ENCODE results near the gene IQGAP2.

IQGAP2 gene

GRCh38 chr5:76565009-76565408 lies 161.9 kb downstream of the IQGAP2 start:
- Histone ChIP-seq H3K4me1 (ENCODE audit: insufficient read depth, insufficient read length) (no peaks in the 10 kb centered on the region), H3K4me3 (ENCODE audit: insufficient read length, low read depth) (no peak overlapping the region), H3K36me3 (ENCODE audit: insufficient read depth, insufficient read length, low read length) (no peaks in the 10 kb centered on the region), H3K27me3 (ENCODE audit: insufficient read depth, insufficient read length) (no peaks in the 10 kb centered on the region), H3K9me3 (ENCODE audit: insufficient read depth, low read length) (no peaks in the 10 kb centered on the region), H3K9ac (ENCODE audit: insufficient read length, low read depth) (no peak overlapping the region)
- TF ChIP-seq YY1 (IDR thresholded peaks at IDR 0.05; ENCODE audit: insufficient read depth, insufficient read length) (no peak), ZNF274 (IDR thresholded peaks at IDR 0.05; ENCODE audit: low read depth, low read length) (no peak)
- no peak for DNase-seq (ENCODE audit: low read depth, low spot score)

DNA sequence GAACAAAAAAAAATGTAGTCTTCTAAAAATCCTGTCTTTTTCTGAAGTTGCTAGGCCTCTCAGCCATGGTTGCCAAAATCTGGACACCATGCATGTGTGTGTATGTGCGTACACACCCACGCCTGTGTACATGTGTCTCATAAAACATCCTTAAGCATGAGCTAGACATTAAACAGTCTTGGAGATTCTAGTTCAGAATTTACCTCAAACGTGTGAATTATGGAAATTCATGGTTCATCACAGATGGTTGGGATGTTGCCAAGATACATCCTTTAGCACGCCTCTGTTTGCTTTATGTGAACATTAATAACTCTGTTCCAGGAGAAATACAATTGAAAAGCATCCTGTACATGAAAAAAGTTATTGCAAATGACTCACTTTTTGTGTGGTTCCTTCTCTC lies 167.1 kb downstream of the IQGAP2 start:
- H3K27me3 ChIP-seq (ENCODE audit: insufficient read depth, insufficient read length), result no peaks in the 10 kb centered on the region
- no peak for DNase-seq (ENCODE audit: low read depth, low spot score)
- H3K36me3 ChIP-seq (ENCODE audit: insufficient read depth, insufficient read length, low read length), result no peaks in the 10 kb centered on the region
- TF ChIP-seq SUZ12 (IDR thresholded peaks at IDR 0.05; ENCODE audit: extremely low read depth, insufficient read depth, insufficient read length), result no peak
- no peak for TF ChIP-seq YY1 (IDR thresholded peaks at IDR 0.05; ENCODE audit: insufficient read depth, insufficient read length)
- TF ChIP-seq ZNF274 (IDR thresholded peaks at IDR 0.05; ENCODE audit: low read depth, low read length), result no peak
- H3K4me3 ChIP-seq (ENCODE audit: insufficient read length, low read depth), result no peak overlapping the region
- no peaks in the 10 kb centered on the region for H3K9me3 ChIP-seq (ENCODE audit: insufficient read depth, low read length)
- H3K4me1 ChIP-seq (ENCODE audit: insufficient read depth, insufficient read length), result no peaks in the 10 kb centered on the region
- no peak overlapping the region for H3K9ac ChIP-seq (ENCODE audit: insufficient read length, low read depth)

DNA sequence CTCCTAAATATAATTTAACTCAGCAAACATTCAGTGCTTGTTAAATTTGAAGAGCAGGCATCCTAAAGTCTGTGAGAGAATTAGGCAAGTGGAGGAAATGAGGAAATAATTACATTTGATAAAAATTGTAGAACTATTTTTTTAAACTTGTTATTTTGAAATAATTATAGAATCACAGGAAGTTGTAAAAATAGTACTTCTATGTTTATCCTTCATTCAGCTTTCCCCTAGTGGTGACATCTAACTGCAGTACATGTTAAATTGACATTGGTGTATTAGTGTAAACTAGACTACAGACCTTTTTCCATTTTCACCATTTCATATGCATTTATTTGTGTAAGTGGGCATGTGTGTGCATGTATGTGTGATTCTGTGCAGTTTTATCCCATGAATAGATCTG lies 168.5 kb downstream of the IQGAP2 start:
- Histone ChIP-seq H3K4me3 (ENCODE audit: insufficient read length, low read depth) (no peak overlapping the region), H3K4me1 (ENCODE audit: insufficient read depth, insufficient read length) (no peaks in the 10 kb centered on the region), H3K9me3 (ENCODE audit: insufficient read depth, low read length) (no peaks in the 10 kb centered on the region), H3K36me3 (ENCODE audit: insufficient read depth, insufficient read length, low read length) (no peaks in the 10 kb centered on the region), H3K9ac (ENCODE audit: insufficient read length, low read depth) (no peak overlapping the region), H3K27me3 (ENCODE audit: insufficient read depth, insufficient read length) (no peaks in the 10 kb centered on the region)
- DNase-seq (ENCODE audit: low read depth, low spot score), result no peak
- no peak for TF ChIP-seq ZNF274 (IDR thresholded peaks at IDR 0.05; ENCODE audit: low read depth, low read length)
- no peak for TF ChIP-seq SUZ12 (IDR thresholded peaks at IDR 0.05; ENCODE audit: extremely low read depth, insufficient read depth, insufficient read length)
- TF ChIP-seq YY1 (IDR thresholded peaks at IDR 0.05; ENCODE audit: insufficient read depth, insufficient read length), result no peak

DNA sequence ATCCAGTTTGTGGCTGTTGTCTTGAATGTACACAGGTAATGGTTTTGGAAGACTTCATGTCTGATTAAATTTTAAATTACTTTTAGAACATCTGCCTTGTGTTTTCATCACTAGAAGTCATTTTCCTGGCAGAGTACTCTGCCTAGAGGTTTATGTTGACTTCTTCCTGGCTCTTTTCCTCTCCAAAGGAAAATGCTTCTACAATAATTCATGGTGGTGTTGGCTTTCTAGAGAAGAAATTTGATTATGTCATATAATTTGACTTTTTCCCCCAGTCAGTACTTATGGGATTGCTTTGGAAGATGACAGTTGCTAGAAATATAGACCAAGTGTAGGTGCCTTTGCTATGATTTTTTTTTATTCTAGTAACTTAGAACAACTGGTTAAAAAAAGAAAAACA lies 173.4 kb downstream of the IQGAP2 start:
- H3K27me3 ChIP-seq (ENCODE audit: insufficient read depth, insufficient read length), result no peaks in the 10 kb centered on the region
- no peaks in the 10 kb centered on the region for H3K4me1 ChIP-seq (ENCODE audit: insufficient read depth, insufficient read length)
- no peak overlapping the region for H3K9ac ChIP-seq (ENCODE audit: insufficient read length, low read depth)
- H3K36me3 ChIP-seq (ENCODE audit: insufficient read depth, insufficient read length, low read length), result no peaks in the 10 kb centered on the region
- DNase-seq (ENCODE audit: low read depth, low spot score), result no peak
- no peaks in the 10 kb centered on the region for H3K9me3 ChIP-seq (ENCODE audit: insufficient read depth, low read length)
- H3K4me3 ChIP-seq (ENCODE audit: insufficient read length, low read depth), result no peak overlapping the region
- TF ChIP-seq YY1 (IDR thresholded peaks at IDR 0.05; ENCODE audit: insufficient read depth, insufficient read length) (no peak), SUZ12 (IDR thresholded peaks at IDR 0.05; ENCODE audit: extremely low read depth, insufficient read depth, insufficient read length) (no peak), ZNF274 (IDR thresholded peaks at IDR 0.05; ENCODE audit: low read depth, low read length) (no peak)

- no peak for DNase-seq (ENCODE audit: low read depth, low spot score)
- no peaks in the 10 kb centered on the region for H3K4me1 ChIP-seq (ENCODE audit: insufficient read depth, insufficient read length)
- no peaks in the 10 kb centered on the region for H3K9me3 ChIP-seq (ENCODE audit: insufficient read depth, low read length)
- H3K36me3 ChIP-seq (ENCODE audit: insufficient read depth, insufficient read length, low read length), result no peaks in the 10 kb centered on the region
- no peak overlapping the region for H3K9ac ChIP-seq (ENCODE audit: insufficient read length, low read depth)
- TF ChIP-seq YY1 (IDR thresholded peaks at IDR 0.05; ENCODE audit: insufficient read depth, insufficient read length), result no peak
- TF ChIP-seq SUZ12 (IDR thresholded peaks at IDR 0.05; ENCODE audit: extremely low read depth, insufficient read depth, insufficient read length), result no peak
- no peak for TF ChIP-seq ZNF274 (IDR thresholded peaks at IDR 0.05; ENCODE audit: low read depth, low read length)
- no peaks in the 10 kb centered on the region for H3K27me3 ChIP-seq (ENCODE audit: insufficient read depth, insufficient read length)
- H3K4me3 ChIP-seq (ENCODE audit: insufficient read length, low read depth), result no peak overlapping the region
These were observed 173.9 kb downstream of the IQGAP2 start for GRCh38 chr5:76576996-76577395.

DNA sequence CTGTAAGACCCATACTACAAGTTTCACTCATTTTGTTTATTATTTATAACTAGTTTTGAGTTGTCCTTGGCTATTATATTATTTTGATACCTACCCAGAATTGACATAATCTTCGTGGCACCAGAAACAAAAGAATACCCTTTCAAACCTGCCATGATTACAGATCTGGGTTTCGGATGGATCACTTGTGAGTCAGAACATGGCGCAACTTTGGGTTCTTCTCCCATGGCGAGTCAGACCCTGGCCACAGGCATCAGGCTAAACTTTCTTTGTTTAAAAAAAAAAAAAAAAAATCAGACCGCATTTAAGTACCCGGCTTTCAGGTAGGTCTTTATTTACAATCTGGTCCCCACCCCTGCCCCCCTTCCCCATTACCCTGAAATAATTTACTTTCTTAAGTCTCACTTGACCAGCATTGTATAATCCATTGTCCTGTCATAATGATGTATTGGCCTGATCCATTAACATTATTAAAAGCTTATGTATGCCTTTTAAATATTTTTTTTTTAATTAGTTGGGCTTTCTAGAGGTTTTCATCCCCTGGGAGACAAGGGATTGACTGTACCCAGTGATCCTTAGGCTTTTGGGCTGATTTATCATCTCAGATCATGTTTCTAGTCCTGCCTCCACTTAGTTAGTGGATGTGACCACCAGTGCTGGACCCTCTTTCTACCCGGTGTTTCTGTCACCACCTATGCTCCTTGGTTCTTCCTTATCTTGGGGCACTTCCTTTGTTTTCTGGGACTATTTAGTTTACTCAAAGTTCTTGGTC lies 176.3 kb downstream of the IQGAP2 start:
- TF ChIP-seq YY1 (IDR thresholded peaks at IDR 0.05; ENCODE audit: insufficient read depth, insufficient read length) (no peak), ZNF274 (IDR thresholded peaks at IDR 0.05; ENCODE audit: low read depth, low read length) (no peak), SUZ12 (IDR thresholded peaks at IDR 0.05; ENCODE audit: extremely low read depth, insufficient read depth, insufficient read length) (no peak)
- no peaks in the 10 kb centered on the region for H3K36me3 ChIP-seq (ENCODE audit: insufficient read depth, insufficient read length, low read length)
- H3K9ac ChIP-seq (ENCODE audit: insufficient read length, low read depth), result no peak overlapping the region
- no peak for DNase-seq (ENCODE audit: low read depth, low spot score)
- H3K9me3 ChIP-seq (ENCODE audit: insufficient read depth, low read length), result no peaks in the 10 kb centered on the region
- H3K4me3 ChIP-seq (ENCODE audit: insufficient read length, low read depth), result no peak overlapping the region
- H3K27me3 ChIP-seq (ENCODE audit: insufficient read depth, insufficient read length), result no peaks in the 10 kb centered on the region
- no peaks in the 10 kb centered on the region for H3K4me1 ChIP-seq (ENCODE audit: insufficient read depth, insufficient read length)

GRCh38 chr5:76580981-76581380 lies 177.9 kb downstream of the IQGAP2 start:
- TF ChIP-seq SUZ12 (IDR thresholded peaks at IDR 0.05; ENCODE audit: extremely low read depth, insufficient read depth, insufficient read length) (no peak), ZNF274 (IDR thresholded peaks at IDR 0.05; ENCODE audit: low read depth, low read length) (no peak), YY1 (IDR thresholded peaks at IDR 0.05; ENCODE audit: insufficient read depth, insufficient read length) (no peak)
- no peak for DNase-seq (ENCODE audit: low read depth, low spot score)
- Histone ChIP-seq H3K9ac (ENCODE audit: insufficient read length, low read depth) (no peak overlapping the region), H3K27me3 (ENCODE audit: insufficient read depth, insufficient read length) (no peaks in the 10 kb centered on the region), H3K9me3 (ENCODE audit: insufficient read depth, low read length) (no peaks in the 10 kb centered on the region), H3K4me3 (ENCODE audit: insufficient read length, low read depth) (no peak overlapping the region), H3K4me1 (ENCODE audit: insufficient read depth, insufficient read length) (no peaks in the 10 kb centered on the region), H3K36me3 (ENCODE audit: insufficient read depth, insufficient read length, low read length) (no peaks in the 10 kb centered on the region)
